HS-5 (cell line): Measurements from ENCODE around the gene STAMBPL1.
A peak's percentile ranks its signal among the peaks of the same experiment; 100 is the strongest.
"Not testable (repeated sequence)": the region's sequence is repeated elsewhere in the genome, so short reads cannot be mapped to it uniquely, and the experiment has no call there.

Source experiments
- DNase-seq: peaks from one replicate; pipeline ENCODE4 v3.0.0-alpha.2; 2012; ENCODE audit warnings: low read depth

STAMBPL1 gene

DNA sequence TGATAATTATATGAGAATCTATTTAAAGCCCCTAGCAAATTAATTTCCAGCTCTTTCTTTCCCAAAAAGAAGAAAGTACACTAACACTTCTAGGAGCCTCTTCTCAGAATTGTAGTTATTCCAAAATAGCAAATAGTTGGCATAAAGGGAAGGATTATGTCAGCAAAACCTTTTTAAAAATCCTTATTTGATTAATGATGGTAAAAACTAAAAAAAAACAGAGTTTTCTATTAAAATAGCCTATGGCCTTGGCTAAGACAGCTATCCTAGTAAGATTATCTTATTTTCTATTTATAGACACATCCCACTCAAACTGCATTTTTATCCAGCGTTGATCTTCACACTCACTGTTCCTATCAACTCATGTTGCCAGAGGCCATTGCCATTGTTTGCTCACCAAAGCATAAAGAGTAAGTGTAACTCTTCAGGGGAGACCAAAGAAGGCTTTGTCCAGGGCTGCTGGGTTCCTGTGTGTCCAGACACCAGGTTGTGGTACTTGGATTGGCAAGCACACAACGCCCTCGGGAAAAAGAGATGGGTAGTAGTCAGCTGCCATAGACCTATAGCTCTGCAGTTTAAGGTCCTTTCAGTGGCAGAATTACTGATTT, 41.0 kb downstream of the STAMBPL1 start:
- DNase-seq = no peak

DNA sequence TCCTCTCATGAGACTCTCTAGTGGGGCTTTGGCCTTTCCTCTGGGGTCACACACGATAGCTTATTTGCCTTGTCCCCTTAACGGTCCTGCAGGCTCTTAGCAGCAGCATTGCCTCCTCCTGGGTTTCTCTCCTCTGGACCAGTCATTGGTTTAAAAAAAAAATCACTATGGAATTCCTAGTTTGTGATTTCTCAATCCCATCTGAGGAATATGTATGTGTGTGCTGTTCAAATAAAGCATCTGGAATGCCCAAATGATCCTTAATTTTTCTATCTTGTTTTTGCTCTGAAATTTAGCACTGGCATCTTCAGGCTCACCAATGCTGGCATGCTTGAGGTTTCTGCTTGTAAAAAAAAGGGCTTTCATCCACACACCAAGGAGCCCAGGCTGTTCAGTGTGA, 42.0 kb downstream of the STAMBPL1 start:
- no peak for DNase-seq

DNA sequence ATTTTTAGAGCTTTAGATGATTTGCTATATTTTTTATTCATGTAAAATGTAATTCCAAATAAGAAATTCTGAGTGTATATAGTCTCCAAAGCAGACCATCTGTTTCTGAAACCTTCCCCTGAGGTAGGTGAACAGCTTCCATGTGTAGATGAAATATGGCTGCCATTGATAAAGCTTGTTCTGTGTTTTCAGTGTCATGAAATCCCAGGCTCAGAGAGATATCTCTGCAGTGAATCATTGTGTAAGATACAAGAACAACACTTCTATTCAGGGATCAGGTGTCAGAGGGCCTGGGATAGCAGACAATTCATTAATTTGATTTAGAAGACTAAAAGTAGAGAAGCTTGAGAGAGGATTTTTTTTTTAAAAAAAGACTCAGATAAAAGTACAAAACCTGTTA, 43.5 kb downstream of the STAMBPL1 start:
- DNase-seq = no peak

DNA sequence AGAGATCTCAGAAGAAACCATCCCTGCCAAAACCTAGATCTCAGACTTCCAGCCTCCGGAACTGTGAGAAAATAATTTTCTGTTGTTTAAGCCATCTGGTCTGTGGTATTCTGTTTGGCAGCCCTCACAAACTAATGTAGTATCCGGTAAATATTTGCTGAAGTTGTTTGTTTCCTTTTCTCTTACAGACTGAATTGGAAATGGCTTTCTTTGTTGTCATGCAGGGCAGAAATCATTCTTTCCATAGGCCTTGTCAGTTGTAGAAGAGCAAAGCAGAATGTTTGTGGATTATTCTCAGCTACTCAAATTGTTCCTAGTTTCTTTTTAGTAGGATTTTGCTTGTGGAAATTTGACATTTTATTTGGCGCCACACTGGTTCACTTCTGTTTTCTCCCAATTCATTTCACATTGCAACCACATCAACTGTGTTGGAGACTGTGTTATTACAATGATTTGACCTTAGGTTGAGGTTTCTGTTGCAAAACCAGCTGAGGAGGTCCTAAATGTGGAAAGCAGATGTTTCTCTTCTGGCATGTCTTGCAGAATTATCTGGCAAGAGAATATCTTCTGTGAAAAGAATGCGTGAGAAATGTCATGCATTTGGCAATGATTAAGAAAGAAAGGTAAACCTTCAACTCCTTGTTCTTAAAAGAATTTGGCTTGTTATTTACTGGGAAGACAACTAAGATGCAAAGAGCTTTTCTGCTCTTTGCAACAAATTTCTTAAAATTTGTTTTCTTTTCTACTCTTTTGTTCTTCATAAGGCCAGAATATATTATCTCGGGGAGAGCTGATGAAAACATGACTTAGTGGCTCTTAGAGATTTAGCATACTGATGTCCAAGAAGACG, 46.7 kb downstream of the STAMBPL1 start:
- peak; percentile 42 for DNase-seq

DNA sequence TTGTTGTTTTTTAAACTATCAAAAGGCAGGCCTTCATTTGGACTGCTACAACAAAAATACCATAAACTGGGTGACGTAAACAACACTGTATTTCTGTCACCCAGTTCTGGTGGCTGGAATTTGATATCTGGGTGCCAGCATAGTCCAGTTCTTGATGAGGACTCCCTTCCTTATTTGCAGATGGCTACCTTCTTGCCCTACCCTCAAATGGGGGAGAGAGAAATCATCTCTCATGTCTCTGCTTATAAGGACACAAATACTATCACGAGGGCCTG, 47.3 kb downstream of the STAMBPL1 start:
- no peak for DNase-seq

DNA sequence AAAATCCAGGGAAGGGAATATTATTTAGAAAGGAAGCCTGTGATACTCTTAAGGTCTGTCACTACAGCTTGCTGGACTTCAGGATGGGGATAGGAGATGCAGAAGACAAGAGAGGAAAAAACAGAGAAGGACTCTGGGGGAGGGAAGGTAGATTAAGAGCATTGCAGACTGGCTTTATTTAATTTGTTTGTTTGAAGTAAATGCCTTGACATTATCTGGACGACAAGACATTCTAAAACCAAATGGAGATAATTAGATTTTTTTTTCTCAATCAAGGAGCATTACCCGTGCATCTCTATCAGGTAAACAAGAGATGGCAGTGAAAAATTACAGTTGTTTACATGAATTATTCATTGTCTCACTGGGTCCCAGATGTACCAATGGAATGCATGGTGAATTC, 48.2 kb downstream of the STAMBPL1 start:
- DNase-seq = no peak

DNA sequence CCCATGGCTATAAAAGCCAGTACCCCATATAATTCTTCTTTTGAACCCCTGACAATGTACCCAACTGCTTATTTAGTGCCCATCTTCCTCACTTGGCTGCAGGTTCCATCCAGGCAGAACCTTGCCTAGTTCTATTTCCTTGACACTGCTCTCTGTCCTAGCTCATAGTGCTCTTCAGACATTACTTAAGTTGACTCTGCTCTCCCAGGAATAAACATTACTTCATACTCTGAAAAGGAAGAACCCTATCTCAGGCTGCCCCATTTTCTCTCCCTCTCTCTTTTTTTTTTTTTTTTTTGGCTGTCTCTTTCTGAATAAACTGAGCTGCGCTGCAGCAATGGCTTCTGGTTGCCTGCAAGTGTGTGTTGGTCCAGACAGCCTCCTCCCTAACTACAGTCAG, 51.5 kb downstream of the STAMBPL1 start:
- DNase-seq = no peak

DNA sequence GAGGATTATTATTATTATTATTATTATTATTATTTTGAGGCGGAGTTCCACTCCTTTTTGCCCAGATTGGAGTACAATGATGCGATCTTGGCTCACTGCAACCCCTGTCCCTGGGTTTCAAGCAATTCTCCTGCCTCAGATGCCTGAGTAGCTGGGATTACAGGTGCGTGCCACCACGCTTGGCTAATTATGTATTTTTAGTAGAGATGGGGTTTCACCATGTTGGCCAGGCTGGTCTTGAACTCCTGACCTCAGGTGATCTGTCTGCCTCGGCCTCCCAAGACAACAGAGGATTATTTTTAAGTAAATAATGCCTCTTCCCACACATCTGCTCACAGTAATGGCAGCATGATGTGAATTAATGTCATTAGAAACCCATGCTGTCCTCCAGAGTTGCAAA, 52.0 kb downstream of the STAMBPL1 start:
- DNase-seq = not testable (repeated sequence)

DNA sequence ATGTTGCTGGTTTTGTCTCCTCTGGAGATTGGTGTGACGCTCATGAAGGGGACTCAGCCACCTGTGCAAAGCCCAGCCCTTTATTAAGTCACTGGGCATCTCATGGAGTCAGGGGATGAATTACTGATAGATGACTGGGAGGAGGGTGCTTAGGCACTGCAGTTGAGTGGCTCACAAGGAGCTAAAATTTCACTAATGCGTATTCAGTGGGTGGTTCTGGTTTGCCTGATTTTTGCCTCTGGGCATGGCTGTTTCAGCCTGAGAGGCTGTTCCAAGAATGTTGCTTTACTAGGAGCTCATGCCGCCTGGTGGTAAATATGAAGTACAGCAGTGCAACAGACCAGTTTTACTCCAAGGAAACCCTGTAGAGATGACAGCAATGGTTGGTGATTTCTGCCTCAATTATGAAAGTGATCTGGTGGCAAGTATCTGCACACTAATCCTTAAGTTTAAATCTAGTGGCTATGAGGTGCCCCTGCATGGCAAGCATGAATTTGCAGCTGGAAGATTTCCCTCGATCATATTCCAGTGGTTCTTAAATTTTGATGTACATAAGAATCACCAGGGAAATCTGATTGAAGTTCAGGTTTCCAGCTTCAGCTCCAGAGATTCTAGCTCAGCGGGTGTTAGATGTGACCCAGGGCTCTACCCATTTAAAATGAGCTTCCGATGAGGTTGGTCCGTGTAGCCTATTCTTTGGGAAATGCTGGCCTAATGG, 52.7 kb downstream of the STAMBPL1 start:
- peak; percentile 40 for DNase-seq

DNA sequence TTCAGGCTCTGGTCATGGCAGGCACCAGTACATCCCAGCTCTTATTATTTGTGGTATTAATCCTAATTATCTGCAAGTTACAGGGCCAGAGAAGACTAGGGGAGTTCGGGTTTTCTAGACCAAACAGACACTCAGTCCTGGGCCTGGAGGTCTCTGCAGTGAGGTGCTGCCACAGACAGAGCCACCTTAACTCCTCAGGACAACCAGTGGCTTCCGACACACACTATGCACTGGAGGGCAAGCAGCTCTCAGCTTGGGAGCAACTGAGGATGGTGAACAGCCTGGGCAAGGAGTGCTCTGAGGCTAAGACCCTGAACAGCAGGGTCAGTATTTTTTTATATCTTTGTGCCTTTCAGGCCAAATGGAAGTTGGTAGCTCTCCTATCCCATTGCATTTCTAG, 53.5 kb downstream of the STAMBPL1 start:
- DNase-seq = no peak

DNA sequence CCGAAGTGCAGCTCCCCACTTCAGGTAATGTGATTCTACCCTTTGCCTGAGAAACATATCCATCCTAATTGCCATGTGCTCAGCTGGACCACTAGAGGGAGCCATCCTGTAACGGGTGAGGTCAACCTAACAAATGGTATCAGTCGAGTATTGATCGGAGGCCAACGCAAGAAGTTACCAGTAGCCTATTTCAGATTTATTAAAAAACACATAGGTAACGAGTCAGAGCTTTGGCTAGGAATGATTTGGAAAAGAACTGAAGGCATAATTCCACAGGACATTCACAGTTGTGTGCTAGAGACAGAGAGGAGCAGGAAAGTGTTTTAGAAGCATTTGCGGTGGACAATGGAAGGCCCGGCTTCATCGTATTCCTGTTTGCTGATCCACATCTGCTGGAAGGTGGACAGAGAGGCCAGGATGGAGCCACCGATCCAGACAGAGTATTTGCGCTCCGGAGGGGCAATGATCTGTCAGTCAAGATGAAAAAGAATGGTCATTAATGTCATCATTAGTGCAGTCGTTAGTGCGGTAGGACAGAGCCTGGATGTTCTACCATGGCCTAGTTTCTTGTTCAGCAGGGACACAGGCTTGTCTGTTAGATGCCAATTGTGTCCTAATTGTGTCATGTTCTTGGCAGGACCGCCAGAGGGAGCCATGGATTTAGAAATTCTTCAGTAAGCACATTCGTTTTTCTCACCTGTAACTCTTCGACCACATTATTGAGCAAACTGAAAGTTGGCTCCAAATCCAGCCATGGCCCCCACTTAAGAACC, 55.0 kb downstream of the STAMBPL1 start:
- DNase-seq = peak; percentile 54

DNA sequence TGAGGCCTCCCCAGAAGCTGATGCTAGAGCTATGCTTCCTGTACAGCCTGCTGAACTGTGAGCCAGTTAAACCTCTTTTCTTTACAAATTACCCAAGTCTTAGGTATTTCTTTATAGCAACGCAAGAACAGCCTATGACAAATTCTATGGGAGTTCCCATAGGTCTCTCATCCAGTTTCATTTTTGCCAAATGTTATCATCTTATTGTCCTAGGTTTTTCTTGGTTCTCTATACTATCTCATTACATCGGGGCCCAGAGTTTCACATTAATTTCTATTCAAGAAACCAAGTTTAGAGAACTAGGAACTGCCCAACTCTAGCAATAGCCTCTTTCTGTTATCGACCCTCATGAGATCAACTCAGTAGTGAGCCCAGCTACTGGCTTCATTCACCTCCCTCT, 56.6 kb downstream of the STAMBPL1 start:
- DNase-seq = no peak

DNA sequence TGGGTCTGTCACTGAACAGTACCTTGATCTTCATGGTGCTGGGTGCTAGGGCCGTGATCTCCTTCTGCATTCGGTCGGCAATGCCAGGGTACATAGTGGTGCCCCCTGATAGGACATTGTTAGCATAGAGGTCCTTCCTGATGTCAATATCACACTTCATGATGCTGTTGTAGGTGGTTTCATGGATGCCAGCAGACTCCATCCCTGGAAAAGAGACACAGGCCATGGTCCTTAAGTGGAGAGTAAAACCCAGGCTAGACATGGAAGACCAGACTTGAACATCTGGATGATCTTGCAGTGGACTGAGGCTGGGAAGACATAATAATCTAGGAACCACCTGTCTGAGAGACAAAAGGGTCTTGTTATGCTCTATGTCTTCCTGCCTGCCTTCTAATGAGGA, 58.0 kb downstream of the STAMBPL1 start:
- no peak for DNase-seq

DNA sequence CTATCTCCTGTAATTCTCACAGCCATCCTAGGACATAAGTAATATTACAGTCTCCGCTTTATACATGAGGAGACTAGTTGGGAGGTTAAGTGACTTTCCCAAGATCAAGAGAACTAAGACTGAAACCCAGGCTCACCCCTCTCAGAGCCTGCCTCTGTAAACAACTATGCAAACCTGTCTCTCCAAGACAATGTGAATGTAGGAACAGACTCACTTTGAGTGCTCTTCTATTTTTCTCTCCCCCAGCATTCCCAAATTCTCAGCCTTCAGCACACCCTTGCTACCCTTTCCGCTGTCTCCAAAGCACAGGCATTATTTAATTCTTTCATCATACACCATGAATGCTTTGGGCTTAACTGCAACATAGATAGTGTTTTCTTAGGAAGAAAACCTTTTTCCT, 58.9 kb downstream of the STAMBPL1 start:
- DNase-seq = no peak

DNA sequence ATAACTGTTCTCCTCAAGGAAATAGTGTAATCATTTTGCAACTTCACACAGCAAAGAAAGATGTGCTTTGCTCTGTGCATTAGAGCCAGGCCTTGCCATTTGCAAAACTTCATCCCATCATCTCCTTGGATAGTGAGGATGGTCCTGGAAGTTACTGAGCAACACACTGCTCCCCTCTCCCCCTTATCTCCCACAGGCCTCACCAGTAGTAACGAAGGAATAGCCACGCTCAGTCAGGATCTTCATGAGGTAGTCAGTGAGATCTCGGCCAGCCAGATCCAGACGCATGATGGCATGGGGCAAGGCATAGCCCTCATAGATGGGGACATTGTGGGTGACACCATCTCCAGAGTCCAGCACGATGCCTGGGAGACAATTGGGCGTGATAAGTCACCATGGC, 61.0 kb downstream of the STAMBPL1 start:
- DNase-seq = no peak

DNA sequence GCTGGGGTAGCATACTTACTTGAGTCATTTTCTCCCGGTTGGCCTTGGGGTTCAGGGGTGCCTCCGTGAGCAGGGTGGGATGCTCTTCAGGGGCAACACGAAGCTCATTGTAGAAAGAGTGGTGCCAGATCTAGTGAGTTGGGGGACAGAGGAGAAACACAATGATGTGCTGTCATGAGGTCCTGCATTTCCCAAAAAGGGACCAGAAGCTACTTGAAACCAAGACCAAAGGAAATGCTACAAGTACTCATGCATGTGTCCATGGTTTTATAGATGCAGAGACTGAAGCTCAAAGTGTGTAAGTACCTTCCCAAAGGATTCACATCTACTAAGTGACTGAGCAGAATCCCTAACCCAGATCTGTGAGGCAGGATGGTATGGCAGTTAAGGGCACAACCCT, 63.7 kb downstream of the STAMBPL1 start:
- DNase-seq = no peak

DNA sequence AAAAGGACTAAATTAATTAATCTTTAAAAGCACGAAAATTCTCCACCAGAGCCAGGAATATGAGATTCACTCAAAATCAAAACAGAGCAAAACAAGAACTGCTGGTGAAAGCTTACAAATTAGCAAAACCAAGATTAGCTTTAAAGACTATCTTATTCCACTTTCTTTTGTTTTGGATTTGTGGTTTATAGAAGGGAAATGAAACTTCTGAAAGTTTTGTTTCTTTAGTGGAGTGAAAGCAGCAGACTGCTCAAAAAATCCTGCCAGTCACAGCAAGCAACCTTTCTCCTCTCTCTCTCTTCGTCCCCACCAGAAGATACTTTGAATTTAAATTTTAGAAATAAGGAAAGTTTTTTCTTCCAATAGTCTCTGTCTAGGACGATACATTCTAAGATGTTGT, 64.8 kb downstream of the STAMBPL1 start:
- no peak for DNase-seq

DNA sequence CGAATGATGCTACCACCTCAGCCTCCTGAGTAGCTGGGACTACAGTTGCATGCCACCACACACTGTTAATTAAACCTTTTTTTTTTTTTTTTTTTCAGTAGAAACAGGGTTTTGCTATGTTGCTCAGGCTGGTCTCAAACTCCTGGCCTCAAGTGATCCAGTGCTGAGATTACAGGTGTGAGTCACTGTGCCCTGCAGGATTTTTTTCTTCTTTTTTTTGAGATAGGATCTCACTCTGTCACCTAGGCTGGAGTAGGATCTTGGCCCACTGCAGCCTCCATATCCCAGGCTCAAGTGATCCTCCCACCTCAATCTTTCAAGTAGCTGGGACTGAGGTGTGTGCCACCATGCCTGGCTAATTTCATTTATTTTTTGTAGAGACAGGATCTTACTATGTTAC, 66.2 kb downstream of the STAMBPL1 start:
- no peak for DNase-seq

DNA sequence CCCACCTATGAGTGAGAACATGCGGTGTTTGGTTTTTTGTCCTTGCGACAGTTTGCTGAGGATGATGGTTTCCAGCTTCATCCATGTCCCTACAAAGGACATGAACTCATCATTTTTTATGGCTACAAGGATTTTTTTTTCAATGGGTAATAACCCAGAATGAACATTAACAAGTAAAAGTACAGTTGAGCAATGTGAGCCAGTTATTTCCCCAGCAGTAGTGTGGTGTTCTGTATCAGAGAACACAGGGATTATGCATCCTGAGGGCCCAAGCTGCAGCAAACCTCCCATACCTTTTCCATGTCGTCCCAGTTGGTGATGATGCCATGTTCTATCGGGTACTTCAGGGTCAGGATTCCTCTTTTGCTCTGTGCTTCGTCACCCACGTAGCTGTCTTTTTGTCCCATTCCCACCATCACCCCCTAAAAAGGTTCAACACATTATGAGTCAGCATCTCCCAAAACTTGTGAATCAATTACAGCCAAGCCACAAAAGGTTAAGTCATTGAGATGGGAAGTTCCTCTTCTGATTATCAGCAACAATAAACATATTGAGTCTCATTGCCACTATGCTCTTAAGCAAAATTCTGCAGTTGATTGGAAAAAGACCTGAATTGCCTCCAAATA, 67.0 kb downstream of the STAMBPL1 start:
- DNase-seq = no peak

DNA sequence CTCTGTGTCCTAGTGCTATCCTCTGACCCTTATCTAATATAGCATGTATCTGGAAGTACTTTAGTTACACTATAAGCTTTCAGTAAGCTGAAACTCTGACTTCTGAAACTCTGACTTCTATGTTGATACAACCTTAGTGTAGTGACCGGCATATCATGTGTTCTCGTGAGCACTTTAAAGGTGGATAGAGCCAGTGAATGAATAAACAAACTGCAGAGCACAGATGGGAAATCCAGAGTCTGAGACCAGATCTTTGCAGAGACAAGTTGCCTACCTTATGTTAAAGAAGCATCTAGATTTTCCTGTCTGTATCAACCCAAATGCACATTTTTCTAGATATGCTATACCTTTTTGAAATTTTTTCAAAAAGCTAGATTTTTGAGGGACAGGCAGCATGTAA, 69.0 kb downstream of the STAMBPL1 start:
- DNase-seq = no peak

DNA sequence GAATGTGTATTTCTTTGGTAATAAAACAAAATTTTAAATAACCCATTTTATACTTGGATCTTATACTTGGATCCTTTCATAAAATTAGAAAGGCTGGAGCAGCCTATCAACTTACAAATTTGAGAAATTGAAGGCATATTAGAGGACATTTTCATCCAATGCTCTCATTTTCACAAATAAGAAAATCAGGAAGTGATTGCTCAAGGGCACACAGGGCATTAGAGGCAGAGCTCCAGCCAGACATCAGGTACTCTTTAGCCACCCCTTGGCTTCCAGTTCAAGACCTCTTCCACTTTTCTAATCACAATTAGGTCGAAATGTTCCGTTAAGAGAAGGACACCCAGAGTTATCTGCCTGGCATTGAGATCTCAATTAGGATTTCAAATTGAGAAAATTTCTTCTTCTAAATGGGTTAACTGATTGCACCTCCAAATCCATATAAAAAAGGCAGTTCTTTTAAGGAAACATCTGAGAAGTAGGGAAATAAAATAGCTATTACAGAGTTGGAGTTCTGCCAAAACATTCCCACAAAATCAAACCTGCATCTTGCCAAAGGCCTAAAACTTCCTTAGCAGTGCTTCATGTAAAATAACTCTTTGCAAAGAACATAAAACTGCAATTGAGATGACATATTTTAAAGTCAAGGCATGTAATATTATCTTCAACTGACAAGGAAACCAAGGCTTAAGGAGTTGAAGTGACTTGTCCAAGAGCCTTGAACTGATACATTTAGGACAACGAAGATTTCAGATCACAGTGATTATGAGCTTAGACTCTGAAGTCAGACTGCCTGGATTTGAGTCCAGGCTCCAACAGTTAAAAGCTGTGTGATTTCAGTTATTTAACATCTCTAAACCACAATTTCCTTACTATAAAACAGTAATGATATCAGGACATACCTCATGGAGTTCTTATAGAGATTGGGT, 70.1 kb downstream of the STAMBPL1 start:
- no peak for DNase-seq
